GM18498 (cell line): ENCODE measurements around the gene C14orf39.

Experiments
- ATAC-seq: cut with Tn5 transposase; IDR thresholded peaks from one replicate; pipeline ENCODE4 v1.9.1; 2021; ENCODE audit warnings: mild to moderate bottlenecking, moderate library complexity; ENCODE audit not compliant: unreplicated experiment

C14orf39 gene, protein sequence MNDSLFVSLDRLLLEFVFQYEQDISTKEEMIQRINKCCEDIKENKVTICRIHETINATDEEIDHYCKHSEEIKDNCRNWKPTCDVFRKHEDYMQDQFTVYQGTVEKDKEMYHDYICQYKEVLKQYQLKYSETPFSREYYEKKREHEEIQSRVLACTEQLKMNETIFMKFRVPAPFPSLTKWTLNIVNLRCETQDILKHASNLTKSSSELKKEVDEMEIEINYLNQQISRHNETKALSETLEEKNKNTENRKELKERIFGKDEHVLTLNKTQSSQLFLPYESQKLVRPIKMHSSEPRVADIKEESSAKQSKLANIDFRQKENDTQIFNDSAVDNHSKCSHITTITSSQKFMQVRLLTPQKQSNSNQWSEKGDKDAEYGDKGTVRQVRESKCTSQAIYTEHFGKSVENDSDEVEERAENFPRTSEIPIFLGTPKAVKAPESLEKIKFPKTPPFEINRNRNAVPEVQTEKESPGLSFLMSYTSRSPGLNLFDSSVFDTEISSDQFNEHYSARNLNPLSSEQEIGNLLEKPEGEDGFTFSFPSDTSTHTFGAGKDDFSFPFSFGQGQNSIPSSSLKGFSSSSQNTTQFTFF

DNA sequence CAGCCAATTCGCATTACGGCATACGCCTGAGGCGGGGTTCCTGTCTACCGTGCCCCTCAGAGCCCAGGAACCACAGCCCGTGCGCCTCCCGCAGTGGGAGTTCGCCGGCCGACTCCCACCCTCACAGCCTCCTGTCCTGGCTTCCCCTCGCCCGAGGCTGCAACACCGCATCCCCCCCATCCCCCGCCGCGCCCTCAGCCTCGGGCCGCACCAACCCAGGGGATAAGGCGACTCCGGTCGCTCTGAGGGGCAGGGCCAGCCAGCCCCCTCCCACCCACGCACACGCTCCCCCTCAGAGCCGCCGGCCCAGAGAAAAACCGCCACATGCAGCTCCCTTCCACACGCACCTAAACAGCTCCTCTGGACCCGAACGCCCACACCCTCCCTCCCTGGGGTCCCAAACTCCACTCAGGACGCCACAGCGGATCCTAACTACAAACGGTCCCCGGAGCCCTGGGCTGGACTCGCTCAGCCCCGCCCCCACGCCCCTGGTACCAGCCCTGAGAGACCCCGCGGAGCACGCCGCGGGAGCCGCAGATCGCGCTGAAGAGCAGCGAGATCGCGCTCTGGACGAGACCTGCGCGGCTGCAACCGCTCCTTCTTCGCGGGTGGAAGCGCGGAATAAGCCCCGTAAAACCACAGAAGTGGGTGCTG lies at the start of gene C14orf39:
Gene C14orf39, minus strand, starts transcription at position 466 of the 654 bp plus-strand sequence. CDS start 985 bp downstream, outside the sequence.
- no peak for ATAC-seq

DNA sequence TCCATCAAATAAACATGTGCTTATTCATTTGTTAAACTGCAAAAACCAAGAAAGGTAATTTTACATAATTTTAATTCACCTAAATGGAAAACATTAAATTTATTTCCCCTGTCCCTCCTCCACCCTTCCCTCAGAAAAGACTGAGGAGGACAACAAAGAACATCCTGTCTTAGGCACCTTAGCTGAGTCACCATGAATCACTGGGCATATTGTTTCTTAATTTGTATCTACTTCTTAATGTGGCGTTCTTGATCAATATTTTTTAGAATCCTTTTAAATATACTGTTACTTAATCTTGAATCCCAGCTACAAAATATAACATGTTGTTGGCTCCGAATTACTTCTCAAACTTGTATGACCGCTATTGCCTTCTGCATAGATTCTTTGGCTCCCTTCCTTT lies 46.6 kb upstream of the C14orf39 start:
- ATAC-seq: no peak

DNA sequence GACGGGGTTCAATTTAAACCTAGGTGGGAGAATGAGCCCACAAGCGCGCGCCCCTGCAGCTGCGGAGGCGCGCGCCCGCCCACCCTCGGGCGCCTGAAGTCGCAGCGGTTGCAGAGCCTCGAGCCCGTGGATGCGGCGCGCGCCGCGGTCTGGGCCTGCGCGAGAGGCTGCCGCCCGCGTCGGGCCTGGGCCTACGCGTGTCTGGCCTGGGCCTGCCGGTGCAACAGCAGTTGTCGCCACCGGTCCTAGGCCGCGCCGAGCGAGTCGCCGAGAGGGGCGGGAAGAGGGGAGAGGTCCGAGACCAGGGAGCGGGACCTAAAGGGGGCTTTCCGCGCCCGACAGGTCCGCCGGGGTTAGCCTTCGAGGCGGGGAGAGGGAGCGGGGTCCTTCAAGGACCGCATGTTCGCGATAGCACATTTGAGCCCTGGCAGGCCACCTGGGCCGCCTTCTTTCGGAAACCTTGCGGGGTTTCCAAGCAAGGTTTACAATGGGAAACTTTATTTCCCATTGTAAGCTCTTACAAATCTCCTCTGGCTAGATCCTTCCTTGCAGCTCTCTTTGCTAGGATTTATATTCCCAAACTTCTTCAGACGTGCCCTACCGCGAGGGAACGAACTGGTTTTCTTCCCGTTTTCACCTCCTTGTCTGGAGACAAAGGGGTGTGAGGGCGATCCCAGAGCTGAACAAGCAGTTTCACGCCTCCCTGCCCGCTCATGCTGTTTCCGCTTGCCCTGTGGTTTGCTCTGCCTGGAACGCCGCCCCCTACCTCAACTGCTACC lies 29.8 kb upstream of the C14orf39 start:
- ATAC-seq: no peak

DNA sequence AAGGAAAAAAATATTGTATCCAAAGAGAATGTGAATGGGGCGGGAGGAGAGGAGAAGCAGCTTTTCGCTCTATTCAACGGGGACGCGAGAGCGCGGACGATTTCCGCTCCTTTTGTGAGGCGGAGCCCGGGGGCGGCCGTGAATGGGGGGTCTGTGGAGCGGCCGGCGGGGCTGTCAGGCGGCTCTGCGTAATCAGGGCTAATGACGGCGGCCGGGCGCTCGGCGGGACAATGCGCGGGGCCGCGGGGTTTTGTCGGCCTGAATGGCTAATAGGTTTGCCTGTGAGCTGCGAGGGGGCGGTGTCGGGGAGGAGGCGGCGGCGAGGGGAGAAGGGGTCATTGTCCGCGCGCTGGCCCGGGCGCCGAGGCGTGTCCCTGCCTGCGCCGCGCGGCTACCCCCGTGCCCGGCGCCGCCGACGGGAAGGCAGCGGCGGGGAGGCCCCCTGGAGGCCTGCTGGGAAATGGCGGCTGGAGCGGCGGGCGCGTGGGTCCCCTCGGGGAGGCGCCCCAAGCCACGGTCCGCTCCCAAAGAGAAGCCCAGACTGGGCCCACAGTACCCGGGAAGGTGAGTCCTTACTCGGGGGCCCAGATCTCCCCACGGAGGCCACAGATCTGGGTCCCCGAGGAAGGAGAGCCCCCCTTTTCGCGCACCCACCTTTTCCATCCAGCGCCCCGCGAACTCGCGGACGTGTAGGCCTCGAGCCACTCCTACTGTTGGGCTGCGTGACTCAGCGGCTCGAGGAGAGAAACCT lies 29.1 kb upstream of the C14orf39 start:
- ATAC-seq: peak; percentile 48

DNA sequence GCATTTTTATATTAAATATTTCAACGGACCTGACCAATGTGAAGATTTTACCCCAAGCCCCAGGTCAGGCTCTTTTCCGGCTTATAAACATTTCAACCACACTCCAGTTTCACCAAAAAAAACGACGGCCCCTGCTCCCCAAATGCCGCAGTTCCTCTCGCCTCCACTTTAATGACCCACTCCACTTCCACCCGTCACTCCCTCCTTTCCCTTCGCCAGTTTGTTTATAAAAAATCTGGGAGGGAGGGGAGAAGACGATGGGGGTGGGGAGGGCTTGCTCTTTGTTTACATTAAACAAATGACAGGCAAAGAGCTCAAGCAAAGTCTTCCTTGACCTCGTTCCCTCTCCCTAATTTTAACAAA lies 28.5 kb upstream of the C14orf39 start:
- ATAC-seq: no peak

GRCh38 chr14:60512973-60513571 lies 27.2 kb upstream of the C14orf39 start:
- no peak for ATAC-seq

DNA sequence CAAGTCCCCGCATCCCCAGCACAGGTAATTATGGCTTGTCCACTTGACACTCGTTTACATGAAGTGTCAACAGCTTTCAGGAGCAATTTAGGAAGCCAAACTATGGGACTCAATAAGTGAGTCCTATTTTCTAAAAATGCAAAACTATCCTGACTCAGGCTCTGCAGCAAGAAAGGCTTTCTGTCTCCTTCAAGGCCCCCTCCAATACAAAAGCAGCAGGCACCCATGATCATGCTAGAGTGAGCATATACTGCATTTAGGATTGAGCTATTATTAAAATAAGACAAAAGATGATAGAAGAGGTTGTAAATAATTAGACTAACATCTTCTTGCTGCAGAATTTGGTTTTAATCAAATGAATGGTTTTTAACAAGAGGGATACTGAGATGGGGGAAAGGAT lies 26.3 kb upstream of the C14orf39 start:
- ATAC-seq: no peak

GRCh38 chr14:60510951-60511599 lies 25.2 kb upstream of the C14orf39 start:
- no peak for ATAC-seq

DNA sequence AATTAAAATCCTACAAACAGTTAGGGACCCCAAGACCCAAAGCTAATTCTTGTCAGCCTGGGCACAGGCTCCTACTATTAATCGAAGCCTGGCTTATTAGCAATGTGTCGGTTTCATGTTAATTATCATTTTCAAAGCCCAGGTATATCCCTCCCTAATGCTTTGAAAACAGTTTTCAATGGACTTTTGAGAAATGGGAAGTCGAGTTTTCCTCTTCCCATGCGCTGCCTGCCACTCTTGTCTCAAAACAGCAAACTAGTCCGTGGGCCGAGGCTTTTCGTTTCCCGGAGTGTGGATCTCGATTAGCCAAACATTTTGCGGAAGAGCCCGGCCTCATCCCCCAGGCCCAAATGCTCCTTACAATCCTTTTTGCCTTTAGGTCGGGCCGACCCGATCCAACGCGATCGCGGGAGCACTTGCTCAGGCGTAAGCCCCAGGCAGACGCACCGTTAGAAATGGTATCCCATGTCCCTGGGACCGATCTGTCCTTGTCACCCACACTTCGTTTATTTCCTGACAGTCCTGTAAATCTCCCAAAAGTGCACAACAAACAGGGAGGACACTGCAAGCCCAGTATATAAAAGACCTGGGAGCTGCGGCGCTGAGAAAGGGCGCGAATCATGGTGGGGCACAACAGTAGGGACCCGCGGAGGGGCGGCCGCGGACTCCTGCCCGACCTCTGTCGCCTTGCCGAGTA lies 24.5 kb upstream of the C14orf39 start:
- ATAC-seq: no peak

DNA sequence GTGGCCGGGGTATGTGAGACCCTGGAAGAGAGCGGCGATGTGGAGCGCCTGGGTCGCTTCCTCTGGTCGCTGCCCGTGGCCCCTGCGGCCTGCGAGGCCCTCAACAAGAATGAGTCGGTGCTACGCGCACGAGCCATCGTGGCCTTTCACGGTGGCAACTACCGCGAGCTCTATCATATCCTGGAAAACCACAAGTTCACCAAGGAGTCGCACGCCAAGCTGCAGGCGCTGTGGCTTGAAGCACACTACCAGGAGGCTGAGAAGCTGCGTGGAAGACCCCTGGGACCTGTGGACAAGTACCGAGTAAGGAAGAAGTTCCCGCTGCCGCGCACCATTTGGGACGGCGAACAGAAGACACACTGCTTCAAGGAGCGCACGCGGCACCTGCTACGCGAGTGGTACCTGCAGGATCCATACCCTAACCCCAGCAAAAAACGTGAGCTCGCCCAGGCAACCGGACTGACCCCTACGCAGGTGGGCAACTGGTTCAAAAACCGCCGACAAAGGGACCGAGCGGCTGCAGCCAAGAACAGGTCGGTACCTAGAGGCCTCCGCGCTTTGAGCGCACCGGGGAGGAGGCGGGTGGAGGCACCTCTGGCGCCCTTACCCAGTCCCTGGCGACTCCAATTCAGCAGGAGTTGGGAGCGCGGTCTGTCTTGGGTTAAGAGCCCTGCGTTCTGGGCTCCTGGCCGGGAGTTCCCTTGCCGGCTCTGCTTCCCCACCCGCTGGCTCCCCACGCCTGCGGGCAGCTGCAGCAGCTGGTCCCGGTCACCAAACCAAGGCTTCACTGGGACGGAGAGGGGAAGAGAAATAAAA lies 23.8 kb upstream of the C14orf39 start:
- no peak for ATAC-seq

- no peak for ATAC-seq
Observed at GRCh38 chr14:60508707-60509437, 23.0 kb upstream of the C14orf39 start, which contains the start of gene SIX6. Gene SIX6 (plus strand): TSS chr14:60509146. CDS start chr14:60509399, 253 bp downstream.

DNA sequence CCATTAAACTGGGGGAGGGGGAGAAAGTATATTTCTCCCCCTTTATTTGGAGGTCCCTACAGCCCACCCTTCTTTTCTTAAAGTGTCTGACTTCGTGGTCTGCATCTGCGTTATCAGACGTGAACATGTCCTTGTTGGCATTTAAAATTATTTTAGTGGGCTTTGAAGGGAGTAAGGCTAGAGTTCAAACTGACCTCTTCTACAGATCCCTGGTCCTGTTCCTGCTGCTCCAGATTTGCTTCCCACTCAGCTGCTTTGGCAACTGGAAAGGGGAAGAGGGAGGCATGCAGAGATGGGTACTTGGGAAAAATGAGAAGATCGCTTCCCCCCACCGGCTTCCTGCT lies 22.5 kb upstream of the C14orf39 start:
- no peak for ATAC-seq

DNA sequence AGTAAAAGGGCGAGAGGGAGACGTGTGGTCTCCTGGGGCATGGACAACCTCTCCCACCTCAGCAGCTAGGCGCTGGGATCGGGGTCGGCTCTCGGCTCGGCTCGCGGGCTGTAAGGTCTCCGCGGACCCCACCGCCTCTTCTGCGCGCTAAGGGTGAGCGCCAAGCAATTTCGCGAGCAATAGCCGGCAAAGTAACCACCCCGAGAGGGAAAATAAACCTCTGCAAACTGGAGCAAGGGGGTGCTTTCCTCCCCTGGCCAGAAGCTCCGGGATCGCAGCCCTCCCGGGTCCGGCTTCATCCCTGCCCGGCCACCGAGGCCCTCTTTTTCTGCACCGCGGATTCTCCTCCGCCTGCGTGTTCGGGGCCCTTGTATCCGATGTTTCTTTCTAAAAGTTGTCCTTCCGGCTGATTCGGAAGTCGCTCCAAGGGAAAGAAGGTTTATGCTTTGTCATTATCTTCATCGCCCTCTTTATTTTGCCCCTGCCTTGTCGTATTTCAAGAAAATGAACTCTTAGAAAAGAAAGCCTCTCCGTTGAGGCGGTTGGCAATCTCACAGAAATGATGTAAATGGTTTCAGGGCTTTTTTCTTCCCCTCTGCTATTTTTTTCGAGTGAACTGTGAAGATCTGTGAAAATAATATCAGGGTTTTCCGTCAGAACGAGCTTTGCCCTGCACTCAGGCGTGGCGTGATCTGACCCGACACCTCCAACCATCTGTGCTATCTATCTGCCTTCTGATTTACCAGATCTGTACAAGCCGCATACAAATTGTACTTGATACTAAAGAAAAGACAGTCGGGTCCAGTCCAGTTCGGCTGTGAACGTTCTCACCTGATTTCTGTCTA lies 21.3 kb upstream of the C14orf39 start:
- no peak for ATAC-seq

- no peak for ATAC-seq
Observed at GRCh38 chr14:60506462-60506984, 20.7 kb upstream of the C14orf39 start.

DNA sequence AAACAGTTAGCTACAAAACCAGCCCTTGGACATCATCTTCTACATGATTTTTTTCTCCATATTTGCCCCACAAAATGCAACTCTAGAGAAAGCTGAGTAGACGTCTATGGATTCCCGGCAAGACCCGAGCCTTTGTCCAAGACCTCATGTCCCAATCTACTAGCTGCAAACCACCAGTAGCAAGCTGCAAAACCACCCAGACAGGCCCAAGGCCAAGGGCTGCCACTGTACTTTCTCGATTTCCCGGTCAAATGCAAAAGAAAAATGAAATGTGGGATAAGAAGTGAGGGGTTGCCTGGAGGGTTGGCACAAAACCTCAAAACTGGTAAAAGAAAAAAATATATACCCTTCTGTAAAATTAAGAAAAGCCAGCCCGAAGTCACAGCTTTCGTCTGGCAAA lies 20.1 kb upstream of the C14orf39 start:
- ATAC-seq: no peak

DNA sequence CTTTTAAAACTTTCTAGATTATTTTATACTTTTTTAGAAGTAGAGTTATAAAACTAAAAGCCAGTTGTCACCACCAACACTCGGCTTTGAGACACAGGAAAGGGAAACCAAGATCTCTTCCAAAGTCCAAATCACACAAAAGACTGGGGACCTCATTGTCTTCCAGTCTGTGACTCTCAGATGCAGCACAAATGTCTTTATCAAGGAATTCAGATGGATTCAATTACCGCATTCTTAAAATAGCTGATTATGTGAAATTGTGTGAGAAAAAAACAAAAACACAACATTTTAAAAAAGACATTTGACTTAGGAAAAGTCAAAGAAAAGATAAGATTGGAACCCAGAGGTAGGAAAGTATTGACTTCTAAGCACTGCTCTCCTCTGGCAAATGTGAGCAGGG lies 19.6 kb upstream of the C14orf39 start:
- no peak for ATAC-seq
